Measurements from ENCODE around the gene SUPT5H. TPM values are rescaled to one million over a fixed set of nuclear protein-coding genes. Genes with fewer than 3 reads are reported as not detected.

Gene SUPT5H
- total and polyA plus RNA-seq, 2 of the 13 experiments (the other 11 are each of a cell fraction or from before 2014, with no cell fraction given) = 48.2 to 51.7 TPM

GRCh38 chr19:39428283-39429112 lies 16.9 kb upstream of the SUPT5H start (continued):
- TF ChIP-seq UBTF (CRISPR knock-in tag; IDR thresholded peaks at IDR 0.05) (peak; percentile 86), SMAD9 (CRISPR knock-in tag; IDR thresholded peaks at IDR 0.05) (no peak), ZNF337 (CRISPR knock-in tag; IDR thresholded peaks at IDR 0.05; ENCODE audit: borderline replicate concordance, low read depth) (no peak), MTF1 (CRISPR knock-in tag; IDR thresholded peaks at IDR 0.05) (no peak), NR2F2 (IDR thresholded peaks at IDR 0.05; ENCODE audit: borderline replicate concordance, low read depth) (no peak), ZNF264 (CRISPR knock-in tag; IDR thresholded peaks at IDR 0.05) (peak; percentile 59; the same call in 1 of the 2 replicates), MEF2D (CRISPR knock-in tag; IDR thresholded peaks at IDR 0.05) (no peak), MAFG (CRISPR knock-in tag; IDR thresholded peaks at IDR 0.05) (no peak), KDM5B (CRISPR knock-in tag; IDR thresholded peaks at IDR 0.05; ENCODE audit: borderline replicate concordance) (no peak), ZNF225 (CRISPR knock-in tag; IDR thresholded peaks at IDR 0.05) (no peak), BORCS8-MEF2B (CRISPR knock-in tag; IDR thresholded peaks at IDR 0.05) (no peak)
- TF ChIP-seq, protein P1, sequence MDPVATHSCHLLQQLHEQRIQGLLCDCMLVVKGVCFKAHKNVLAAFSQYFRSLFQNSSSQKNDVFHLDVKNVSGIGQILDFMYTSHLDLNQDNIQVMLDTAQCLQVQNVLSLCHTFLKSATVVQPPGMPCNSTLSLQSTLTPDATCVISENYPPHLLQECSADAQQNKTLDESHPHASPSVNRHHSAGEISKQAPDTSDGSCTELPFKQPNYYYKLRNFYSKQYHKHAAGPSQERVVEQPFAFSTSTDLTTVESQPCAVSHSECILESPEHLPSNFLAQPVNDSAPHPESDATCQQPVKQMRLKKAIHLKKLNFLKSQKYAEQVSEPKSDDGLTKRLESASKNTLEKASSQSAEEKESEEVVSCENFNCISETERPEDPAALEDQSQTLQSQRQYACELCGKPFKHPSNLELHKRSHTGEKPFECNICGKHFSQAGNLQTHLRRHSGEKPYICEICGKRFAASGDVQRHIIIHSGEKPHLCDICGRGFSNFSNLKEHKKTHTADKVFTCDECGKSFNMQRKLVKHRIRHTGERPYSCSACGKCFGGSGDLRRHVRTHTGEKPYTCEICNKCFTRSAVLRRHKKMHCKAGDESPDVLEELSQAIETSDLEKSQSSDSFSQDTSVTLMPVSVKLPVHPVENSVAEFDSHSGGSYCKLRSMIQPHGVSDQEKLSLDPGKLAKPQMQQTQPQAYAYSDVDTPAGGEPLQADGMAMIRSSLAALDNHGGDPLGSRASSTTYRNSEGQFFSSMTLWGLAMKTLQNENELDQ (CRISPR knock-in tag; IDR thresholded peaks at IDR 0.05; ENCODE audit: borderline replicate concordance) = no peak
- TF ChIP-seq, protein P2, sequence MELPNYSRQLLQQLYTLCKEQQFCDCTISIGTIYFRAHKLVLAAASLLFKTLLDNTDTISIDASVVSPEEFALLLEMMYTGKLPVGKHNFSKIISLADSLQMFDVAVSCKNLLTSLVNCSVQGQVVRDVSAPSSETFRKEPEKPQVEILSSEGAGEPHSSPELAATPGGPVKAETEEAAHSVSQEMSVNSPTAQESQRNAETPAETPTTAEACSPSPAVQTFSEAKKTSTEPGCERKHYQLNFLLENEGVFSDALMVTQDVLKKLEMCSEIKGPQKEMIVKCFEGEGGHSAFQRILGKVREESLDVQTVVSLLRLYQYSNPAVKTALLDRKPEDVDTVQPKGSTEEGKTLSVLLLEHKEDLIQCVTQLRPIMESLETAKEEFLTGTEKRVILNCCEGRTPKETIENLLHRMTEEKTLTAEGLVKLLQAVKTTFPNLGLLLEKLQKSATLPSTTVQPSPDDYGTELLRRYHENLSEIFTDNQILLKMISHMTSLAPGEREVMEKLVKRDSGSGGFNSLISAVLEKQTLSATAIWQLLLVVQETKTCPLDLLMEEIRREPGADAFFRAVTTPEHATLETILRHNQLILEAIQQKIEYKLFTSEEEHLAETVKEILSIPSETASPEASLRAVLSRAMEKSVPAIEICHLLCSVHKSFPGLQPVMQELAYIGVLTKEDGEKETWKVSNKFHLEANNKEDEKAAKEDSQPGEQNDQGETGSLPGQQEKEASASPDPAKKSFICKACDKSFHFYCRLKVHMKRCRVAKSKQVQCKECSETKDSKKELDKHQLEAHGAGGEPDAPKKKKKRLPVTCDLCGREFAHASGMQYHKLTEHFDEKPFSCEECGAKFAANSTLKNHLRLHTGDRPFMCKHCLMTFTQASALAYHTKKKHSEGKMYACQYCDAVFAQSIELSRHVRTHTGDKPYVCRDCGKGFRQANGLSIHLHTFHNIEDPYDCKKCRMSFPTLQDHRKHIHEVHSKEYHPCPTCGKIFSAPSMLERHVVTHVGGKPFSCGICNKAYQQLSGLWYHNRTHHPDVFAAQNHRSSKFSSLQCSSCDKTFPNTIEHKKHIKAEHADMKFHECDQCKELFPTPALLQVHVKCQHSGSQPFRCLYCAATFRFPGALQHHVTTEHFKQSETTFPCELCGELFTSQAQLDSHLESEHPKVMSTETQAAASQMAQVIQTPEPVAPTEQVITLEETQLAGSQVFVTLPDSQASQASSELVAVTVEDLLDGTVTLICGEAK (IDR thresholded peaks at IDR 0.05) = no peak
- TF ChIP-seq, protein P2 (CRISPR knock-in tag; IDR thresholded peaks at IDR 0.05) = 0 out of 2 replicates have a peak, but pooled peaks have one; percentile 31
